Myocyte (in vitro differentiated cells): Measurements from ENCODE around the gene CDH18. TPM values are rescaled to one million over a fixed set of nuclear protein-coding genes. Genes with fewer than 3 reads are reported as not detected.
A peak's percentile ranks its signal among the peaks of the same experiment; 100 is the strongest.

Experiments
- DNase-seq: peaks from one replicate; pipeline ENCODE4 v3.0.0-alpha.2; 2012; ENCODE audit warnings: low read depth
- polyA plus RNA-seq: library from polyadenylated mRNA; unstranded; fragments of >200 nt; gene quantifications from one replicate; pipeline ENCODE4 v1.2.1, GENCODE V29; 2012; ENCODE audit warnings: missing spikeins
- total RNA-seq: library from RNA; depleted of rRNA; stranded (reverse); fragments of >200 nt; gene quantifications from 2 replicates; pipeline ENCODE4 v1.2.3, GENCODE V29; 2014

The CDH18 gene
- total RNA-seq, result 0.11 and 0.26 TPM in 2 replicates
- polyA plus RNA-seq, result not detected

- peak; percentile 49 for DNase-seq
Measured at GRCh38 chr5:19987612-19988361, at the start of gene CDH18. TSS of gene CDH18 (minus strand) at chr5:19988200. CDS start at chr5:19838986, 149,214 bp downstream.

GRCh38 chr5:20034717-20035116 is 46.7 kb upstream of the CDH18 start:
- no peak for DNase-seq

- no peak for DNase-seq
Measured at GRCh38 chr5:20033881-20034280, 45.9 kb upstream of the CDH18 start.

GRCh38 chr5:20032896-20033295 is 44.9 kb upstream of the CDH18 start:
- no peak for DNase-seq

- no peak for DNase-seq
Measured at GRCh38 chr5:20030125-20030524, 42.1 kb upstream of the CDH18 start.

- no peak for DNase-seq
Measured at GRCh38 chr5:20029266-20029665, 41.3 kb upstream of the CDH18 start.

- DNase-seq, result no peak
Measured at GRCh38 chr5:20028506-20028905, 40.5 kb upstream of the CDH18 start.

- DNase-seq, result no peak
Measured at GRCh38 chr5:20023686-20024180, 35.7 kb upstream of the CDH18 start.

GRCh38 chr5:20020247-20020646 is 32.2 kb upstream of the CDH18 start:
- DNase-seq, result no peak

- no peak for DNase-seq
Measured at GRCh38 chr5:20017021-20017420, 29.0 kb upstream of the CDH18 start.

GRCh38 chr5:20000416-20000815 is 12.4 kb upstream of the CDH18 start:
- DNase-seq, result peak; percentile 10

GRCh38 chr5:19988457-19988856 is 457 bp upstream of the CDH18 start:
- DNase-seq, result peak; percentile 3

GRCh38 chr5:19986806-19987205 is 1.2 kb downstream of the CDH18 start:
- DNase-seq, result no peak

GRCh38 chr5:19986031-19986619 is 1.9 kb downstream of the CDH18 start:
- no peak for DNase-seq

GRCh38 chr5:19978476-19978875 is 9.5 kb downstream of the CDH18 start:
- peak; percentile 1 for DNase-seq

GRCh38 chr5:19977099-19977498 is 10.9 kb downstream of the CDH18 start:
- DNase-seq, result no peak

- no peak for DNase-seq
Measured at GRCh38 chr5:19975795-19976194, 12.2 kb downstream of the CDH18 start.

- DNase-seq, result no peak
Measured at GRCh38 chr5:19960451-19960850, 27.5 kb downstream of the CDH18 start.

- no peak for DNase-seq
Measured at GRCh38 chr5:19959830-19960384, 28.1 kb downstream of the CDH18 start.

GRCh38 chr5:19950897-19951296 is 37.1 kb downstream of the CDH18 start:
- no peak for DNase-seq

GRCh38 chr5:19940192-19940591 is 47.8 kb downstream of the CDH18 start:
- DNase-seq, result no peak

GRCh38 chr5:19930451-19930850 is 57.5 kb downstream of the CDH18 start:
- DNase-seq, result no peak
